Lower leg skin (tissue), 4 donors: ENCODE results near the gene FAM186B. TPM values are rescaled to one million over a fixed set of nuclear protein-coding genes. Genes with fewer than 3 reads are reported as not detected.
A peak's percentile ranks its signal among the peaks of the same experiment; 100 is the strongest.

Experiments used
- DNase-seq, 2 donors: peaks; one replicate each; pipeline ENCODE4 v3.0.0-alpha.2; 2019; ENCODE audit warnings: low spot score in 2 of 2
- H3K4me3 ChIP-seq: fragments of 200-600 bp; sonication (generic); 2 replicates; pipeline ENCODE4 v1.5.1; 2017; ENCODE audit warnings: mild to moderate bottlenecking, low read depth; ENCODE audit not compliant: poor library complexity, severe bottlenecking
- CTCF ChIP-seq, 3 donors: fragments of 450-650 bp; IDR thresholded peaks; one replicate each; pipeline ENCODE4 v1.5.1; 2016; ENCODE audit warnings: antibody characterized with exemption in 3 of 3, mild to moderate bottlenecking in 3 of 3, moderate library complexity in 2 of 3
- POLR2A ChIP-seq, 2 donors: fragments of 450-650 bp; IDR thresholded peaks; one replicate each; pipeline ENCODE4 v1.6.1; 2016 to 2017; ENCODE audit warnings: antibody characterized with exemption in 2 of 2, mild to moderate bottlenecking in 1 of 2, moderate library complexity in 1 of 2
- WGBS, 2 donors: methylation state at CpG; one replicate each; pipeline ENCODE4 v1.1.5; 2018; 5-methylcytosine and 5-hydroxymethylcytosine counted together
- intact Hi-C: fragments of 100-400 bp; cut with DNase I; formaldehyde crosslinking; loops from one replicate; pipeline ENCODE4 v1.15.0; 2023; ENCODE audit warnings: low total_unique reads
- total RNA-seq, 4 donors: library from RNA; depleted of rRNA; stranded (reverse); fragments of >200 nt; gene quantifications; one replicate each; pipeline ENCODE4 v1.1.0, GENCODE V29; 2016

FAM186B gene
- total RNA-seq, 4 donors from 2014 or later: 0.21 to 1.1 (median 0.57) TPM

GRCh38 chr12:49556391-49557186, 48.9 kb downstream of the FAM186B start:
- DNase-seq: peak in 1 of 2 donors; percentile 71

GRCh38 chr12:49555631-49556390, 49.6 kb downstream of the FAM186B start:
- intact Hi-C loops: no loop called here
- TF ChIP-seq CTCF (IDR thresholded peaks at IDR 0.05) (no peak), POLR2A (IDR thresholded peaks at IDR 0.05) (no peak)
- DNase-seq: no peak
- 87 to 88% methylated on average over 18 of the region's 18 CpGs for WGBS, 2 donors
- no peak overlapping the region for H3K4me3 ChIP-seq

More at GRCh38 chr12:49556391-49557186, 48.9 kb downstream of the FAM186B start:
- intact Hi-C loops: no loop called here
- TF ChIP-seq POLR2A (IDR thresholded peaks at IDR 0.05): no peak
- no peak for TF ChIP-seq CTCF (IDR thresholded peaks at IDR 0.05)
- WGBS, 2 donors: 86 to 88% methylated on average over 12 of the region's 12 CpGs
- H3K4me3 ChIP-seq: no peak overlapping the region

- peak in 1 of 2 donors; percentile 83 for DNase-seq
- no peak for TF ChIP-seq CTCF (IDR thresholded peaks at IDR 0.05)
- TF ChIP-seq POLR2A (IDR thresholded peaks at IDR 0.05): no peak
- intact Hi-C loops: no loop called here
- WGBS, 2 donors: 82 to 83% methylated on average over 14 to 15 of the region's 15 CpGs
- H3K4me3 ChIP-seq: no peak overlapping the region
Measured at GRCh38 chr12:49554266-49554665, 51.2 kb downstream of the FAM186B start.

GRCh38 chr12:49553512-49554088, 51.8 kb downstream of the FAM186B start:
- intact Hi-C loops: no loop called here
- WGBS, 2 donors: 64 to 66% methylated on average over 2 of the region's 2 CpGs
- TF ChIP-seq CTCF (IDR thresholded peaks at IDR 0.05) (no peak), POLR2A (IDR thresholded peaks at IDR 0.05) (no peak)
- H3K4me3 ChIP-seq: no peak overlapping the region
- no peak for DNase-seq

- 45 to 48% methylated on average over 6 to 8 of the region's 8 CpGs for WGBS, 2 donors
- intact Hi-C loops: no loop called here
- TF ChIP-seq POLR2A (IDR thresholded peaks at IDR 0.05) (no peak), CTCF (IDR thresholded peaks at IDR 0.05) (no peak)
- H3K4me3 ChIP-seq: no peak overlapping the region
- peak in 1 of 2 donors; percentile 78 for DNase-seq
Measured at GRCh38 chr12:49552899-49553298, 52.5 kb downstream of the FAM186B start.
